Measurements from ENCODE around the gene ERAS.

- TF ChIP-seq POLR2AphosphoS5 (IDR thresholded peaks at IDR 0.05; ENCODE audit: low read depth, low read length) (peak; percentile 58; the same call in 1 of the 2 replicates), REST (IDR thresholded peaks at IDR 0.05; ENCODE audit: low read depth, low read length) (no peak), EP300 (IDR thresholded peaks at IDR 0.05; ENCODE audit: borderline replicate concordance in 1 of 2, low read depth in 1 of 2, low read length in 1 of 2) (no peak), MAX (IDR thresholded peaks at IDR 0.05; ENCODE audit: low read depth) (no peak), CHD2 (IDR thresholded peaks at IDR 0.05; ENCODE audit: low read length, partially characterized antibody) (peak; percentile 98), CTCF (IDR thresholded peaks at IDR 0.05) (no peak), NFIC (IDR thresholded peaks at IDR 0.05; ENCODE audit: borderline replicate concordance) (no peak), TAF1 (IDR thresholded peaks at IDR 0.05; ENCODE audit: borderline replicate concordance, low read depth, low read length) (no peak), YY1 (IDR thresholded peaks at IDR 0.05; ENCODE audit: low read depth) (no peak), SMC3 (IDR thresholded peaks at IDR 0.05; ENCODE audit: low read depth, low read length) (no peak), NRF1 (IDR thresholded peaks at IDR 0.05; ENCODE audit: low read depth, low read length) (peak; percentile 40), EZH2phosphoT487 (IDR thresholded peaks at IDR 0.05; ENCODE audit: borderline replicate concordance, low read depth) (no peak), RFX5 (IDR thresholded peaks at IDR 0.05; ENCODE audit: low read length) (no peak), MEF2A (IDR thresholded peaks at IDR 0.05; ENCODE audit: borderline replicate concordance, low read depth) (no peak)
Measured at GRCh38 chrX:48801280-48802088, 24.8 kb upstream of the ERAS start, which contains the start of gene HDAC6.
